DND-41 (cell line): ENCODE measurements around the gene TSPAN1.

Experiments used
- EZH2 ChIP-seq: IDR thresholded peaks from 3 replicates; pipeline ENCODE4 v1.6.1; 2012; ENCODE audit warnings: borderline replicate concordance, low read depth, mild to moderate bottlenecking, moderate library complexity, low read length, inconsistent platforms; ENCODE audit not compliant: severe bottlenecking
- TF ChIP-seq, protein P1 (sequence below): IDR thresholded peaks from 2 replicates; pipeline ENCODE4 v1.5.1; 2012; ENCODE audit warnings: borderline replicate concordance, low read length, moderate library complexity, mild to moderate bottlenecking; ENCODE audit not compliant: poor library complexity, severe bottlenecking; ENCODE audit errors: extremely low read depth

- TF ChIP-seq, protein P1, sequence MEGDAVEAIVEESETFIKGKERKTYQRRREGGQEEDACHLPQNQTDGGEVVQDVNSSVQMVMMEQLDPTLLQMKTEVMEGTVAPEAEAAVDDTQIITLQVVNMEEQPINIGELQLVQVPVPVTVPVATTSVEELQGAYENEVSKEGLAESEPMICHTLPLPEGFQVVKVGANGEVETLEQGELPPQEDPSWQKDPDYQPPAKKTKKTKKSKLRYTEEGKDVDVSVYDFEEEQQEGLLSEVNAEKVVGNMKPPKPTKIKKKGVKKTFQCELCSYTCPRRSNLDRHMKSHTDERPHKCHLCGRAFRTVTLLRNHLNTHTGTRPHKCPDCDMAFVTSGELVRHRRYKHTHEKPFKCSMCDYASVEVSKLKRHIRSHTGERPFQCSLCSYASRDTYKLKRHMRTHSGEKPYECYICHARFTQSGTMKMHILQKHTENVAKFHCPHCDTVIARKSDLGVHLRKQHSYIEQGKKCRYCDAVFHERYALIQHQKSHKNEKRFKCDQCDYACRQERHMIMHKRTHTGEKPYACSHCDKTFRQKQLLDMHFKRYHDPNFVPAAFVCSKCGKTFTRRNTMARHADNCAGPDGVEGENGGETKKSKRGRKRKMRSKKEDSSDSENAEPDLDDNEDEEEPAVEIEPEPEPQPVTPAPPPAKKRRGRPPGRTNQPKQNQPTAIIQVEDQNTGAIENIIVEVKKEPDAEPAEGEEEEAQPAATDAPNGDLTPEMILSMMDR, result no peak
- no peak for TF ChIP-seq EZH2
Observed at GRCh38 chr1:46190539-46190938, 15.7 kb downstream of the TSPAN1 start.
